ENCODE data around the gene RHOG. TPM values are rescaled to one million over a fixed set of nuclear protein-coding genes. Genes with fewer than 3 reads are reported as not detected.
A peak's percentile ranks its signal among the peaks of the same experiment; 100 is the strongest.

RHOG gene
- total and polyA plus RNA-seq, 9 donors, result 23.3 to 49.2 (median 39.6) TPM

GRCh38 chr11:3826721-3827120 is 14.0 kb downstream of the RHOG start:
- intact Hi-C loops (cut with DNase I), result no loop called here
- Histone ChIP-seq H3K4me1 (ENCODE audit: insufficient read depth) (no peaks in the 10 kb centered on the region), H3K27ac (no peak overlapping the region), H3K4me3 (no peak overlapping the region), H3K9me3 (no peaks in the 10 kb centered on the region), H3K36me3 (no peaks in the 10 kb centered on the region), H3K27me3 (no peaks in the 10 kb centered on the region)
- TF ChIP-seq CTCF (IDR thresholded peaks at IDR 0.05), result no peak
- TF ChIP-seq POLR2A (IDR thresholded peaks at IDR 0.05), result no peak
- TF ChIP-seq EP300 (IDR thresholded peaks at IDR 0.05), result no peak
- WGBS, 3 donors, result 83 to 93% (median 89%) methylated on average over 3 of the region's 3 CpGs
- no peak for DNase-seq

DNA sequence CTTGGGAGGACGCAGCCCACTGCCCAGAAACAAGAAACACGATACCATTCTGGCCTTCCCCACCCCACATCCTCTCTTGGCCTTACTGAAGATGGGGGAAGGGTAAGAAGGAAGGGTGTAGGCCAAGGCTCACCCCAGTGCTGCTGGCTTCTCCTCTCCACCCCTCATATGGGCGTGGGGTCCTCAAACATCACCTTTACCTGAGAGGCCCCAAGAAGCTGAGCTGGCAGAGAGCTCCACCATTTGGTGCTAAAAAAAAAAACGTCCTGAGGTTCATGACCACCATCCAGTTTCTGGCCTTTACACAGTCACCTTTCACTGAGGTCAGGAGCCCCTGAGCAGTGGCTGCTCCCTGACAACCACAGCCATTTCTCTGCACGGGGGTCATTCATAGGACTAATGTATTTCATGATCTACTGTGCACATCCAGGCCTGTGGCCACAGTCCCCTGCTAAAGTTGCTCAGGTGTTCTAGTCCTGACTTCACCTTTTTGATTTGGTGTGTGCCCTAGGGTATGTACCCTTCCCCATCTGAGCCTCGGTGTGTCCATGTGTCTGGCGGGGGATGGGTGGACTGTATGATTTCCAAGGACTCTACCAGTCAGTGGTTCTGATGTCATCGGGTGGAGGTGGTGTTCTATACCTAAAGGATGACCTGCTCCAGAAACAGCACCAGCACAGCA is 15.1 kb downstream of the RHOG start:
- no peaks in the 10 kb centered on the region for H3K9me3 ChIP-seq
- TF ChIP-seq POLR2A (IDR thresholded peaks at IDR 0.05) (no peak), CTCF (IDR thresholded peaks at IDR 0.05) (no peak), EP300 (IDR thresholded peaks at IDR 0.05) (no peak)
- no peaks in the 10 kb centered on the region for H3K27me3 ChIP-seq
- no peak overlapping the region for H3K27ac ChIP-seq
- H3K36me3 ChIP-seq, result no peaks in the 10 kb centered on the region
- DNase-seq, result no peak
- WGBS, 3 donors, result 71 to 86% (median 79%) methylated on average over 8 of the region's 8 CpGs
- intact Hi-C loops (cut with DNase I), result no loop called here
- H3K4me3 ChIP-seq, result no peak overlapping the region
- H3K4me1 ChIP-seq (ENCODE audit: insufficient read depth), result no peaks in the 10 kb centered on the region

DNA sequence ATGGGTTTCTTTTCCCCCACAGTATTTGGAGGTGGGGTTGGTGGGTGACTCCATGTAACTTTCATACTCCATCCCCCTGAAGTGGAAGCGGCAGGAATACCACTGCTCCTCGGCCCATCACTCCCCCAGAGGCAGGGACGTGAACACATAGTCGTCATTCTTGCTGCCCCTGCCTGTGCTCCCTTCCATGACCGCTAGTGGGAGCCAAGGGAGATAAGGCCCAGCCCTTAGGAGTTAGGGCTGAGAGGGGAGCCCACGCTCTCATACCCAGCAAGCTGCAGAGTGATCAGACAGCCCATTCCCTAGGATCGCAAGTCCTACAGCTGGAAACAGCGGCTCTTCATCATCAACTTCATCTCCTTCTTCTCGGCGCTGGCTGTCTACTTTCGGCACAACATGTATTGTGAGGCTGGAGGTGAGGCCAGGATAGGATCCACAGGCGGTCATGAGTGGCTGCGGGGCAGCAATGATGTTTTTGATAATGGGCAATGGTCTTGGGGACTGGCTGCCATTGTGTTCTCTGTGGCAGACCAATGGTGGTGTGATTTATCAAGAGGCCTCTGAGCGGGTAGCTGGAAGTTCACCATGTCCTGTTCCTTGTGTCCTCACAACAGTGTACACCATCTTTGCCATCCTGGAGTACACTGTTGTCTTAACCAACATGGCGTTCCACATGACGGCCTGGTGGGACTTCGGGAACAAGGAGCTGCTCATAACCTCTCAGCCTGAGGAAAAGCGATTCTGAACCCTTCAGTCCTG is 15.9 kb downstream of the RHOG start:
- TF ChIP-seq POLR2A (IDR thresholded peaks at IDR 0.05) (no peak), CTCF (IDR thresholded peaks at IDR 0.05) (no peak), EP300 (IDR thresholded peaks at IDR 0.05) (no peak)
- 78 to 83% (median 79%) methylated on average over 18 of the region's 18 CpGs for WGBS, 3 donors
- Histone ChIP-seq H3K27ac (no peak overlapping the region), H3K36me3 (no peaks in the 10 kb centered on the region), H3K4me1 (ENCODE audit: insufficient read depth) (no peaks in the 10 kb centered on the region), H3K27me3 (no peaks in the 10 kb centered on the region), H3K9me3 (no peaks in the 10 kb centered on the region), H3K4me3 (no peak overlapping the region)
- DNase-seq, result peak in 1 of 5 donors; percentile 48
- intact Hi-C loops (cut with DNase I), result no loop called here

GRCh38 chr11:3823762-3824506 is 16.8 kb downstream of the RHOG start:
- Histone ChIP-seq H3K4me3 (no peak overlapping the region), H3K27me3 (no peaks in the 10 kb centered on the region), H3K36me3 (no peaks in the 10 kb centered on the region), H3K4me1 (ENCODE audit: insufficient read depth) (no peaks in the 10 kb centered on the region), H3K27ac (no peak overlapping the region), H3K9me3 (no peaks in the 10 kb centered on the region)
- DNase-seq, result no peak
- intact Hi-C loops (cut with DNase I), result no loop called here
- no peak for TF ChIP-seq CTCF (IDR thresholded peaks at IDR 0.05)
- no peak for TF ChIP-seq POLR2A (IDR thresholded peaks at IDR 0.05)
- TF ChIP-seq EP300 (IDR thresholded peaks at IDR 0.05), result no peak
- WGBS, 3 donors, result 93 to 94% (median 93%) methylated on average over 30 of the region's 30 CpGs
